Stimulated activated CD4-positive, alpha-beta T cell treated with anti-CD3 and anti-CD28 coated beads, Interleukin-2, amount 100 ng/mL, for 48 hours (primary cell): ENCODE data around the gene ANKS1B.

Source experiments
- DNase-seq, 2 donors: peaks; one replicate each; pipeline ENCODE4 v3.0.0-alpha.2; 2020

The ANKS1B gene

GRCh38 chr12:98738002-98738401 is 1246.7 kb downstream of the ANKS1B start:
- no peak for DNase-seq

DNA sequence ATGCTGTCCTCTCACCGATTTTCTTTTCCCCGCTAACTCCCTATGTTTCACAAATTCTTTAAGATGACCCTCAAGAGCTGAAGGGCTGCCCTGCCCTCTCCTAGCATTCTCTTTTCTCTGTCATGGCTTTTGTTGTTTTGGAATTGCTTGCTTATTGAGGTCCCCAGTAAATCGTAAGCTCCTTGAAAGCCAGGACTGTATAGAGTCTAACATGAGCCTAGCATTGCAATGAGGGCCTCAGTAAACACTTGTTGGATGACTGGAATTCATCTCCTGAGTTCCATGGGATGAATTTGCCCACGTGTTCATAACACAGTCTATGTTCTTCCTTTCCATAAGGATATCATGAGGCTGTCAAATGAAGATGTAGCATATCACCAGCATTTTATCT is 1247.4 kb downstream of the ANKS1B start:
- no peak for DNase-seq

GRCh38 chr12:98736352-98737321 is 1248.1 kb downstream of the ANKS1B start:
- DNase-seq = no peak

GRCh38 chr12:98735821-98736220 is 1248.9 kb downstream of the ANKS1B start:
- no peak for DNase-seq

- no peak for DNase-seq
Measured at GRCh38 chr12:98733667-98734350, 1250.9 kb downstream of the ANKS1B start.

DNA sequence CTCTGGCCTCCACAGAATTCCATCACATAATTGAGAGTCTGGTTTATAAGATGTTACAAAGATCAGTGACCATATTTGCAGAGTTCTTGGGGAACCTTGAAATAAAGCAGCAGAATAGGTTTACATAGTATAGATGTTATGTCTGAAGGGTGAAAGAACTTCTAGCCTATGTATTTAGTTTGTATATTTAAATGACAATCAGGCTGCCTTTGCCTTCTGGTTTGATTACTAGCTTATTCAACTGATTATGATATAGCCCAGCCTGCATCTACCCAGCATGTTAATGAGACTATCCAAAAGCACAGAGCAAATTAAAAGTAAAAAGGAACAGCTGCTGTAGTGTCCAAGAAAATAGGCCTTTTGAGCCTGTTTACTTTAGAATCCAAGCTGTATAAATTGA is 1254.3 kb downstream of the ANKS1B start:
- DNase-seq = no peak

- no peak for DNase-seq
Measured at GRCh38 chr12:98727196-98727595, 1257.5 kb downstream of the ANKS1B start.

GRCh38 chr12:98725476-98726247 is 1259.1 kb downstream of the ANKS1B start:
- DNase-seq = peak; percentile 30 to 58

- no peak for DNase-seq
Measured at GRCh38 chr12:98724384-98725155, 1260.2 kb downstream of the ANKS1B start.

DNA sequence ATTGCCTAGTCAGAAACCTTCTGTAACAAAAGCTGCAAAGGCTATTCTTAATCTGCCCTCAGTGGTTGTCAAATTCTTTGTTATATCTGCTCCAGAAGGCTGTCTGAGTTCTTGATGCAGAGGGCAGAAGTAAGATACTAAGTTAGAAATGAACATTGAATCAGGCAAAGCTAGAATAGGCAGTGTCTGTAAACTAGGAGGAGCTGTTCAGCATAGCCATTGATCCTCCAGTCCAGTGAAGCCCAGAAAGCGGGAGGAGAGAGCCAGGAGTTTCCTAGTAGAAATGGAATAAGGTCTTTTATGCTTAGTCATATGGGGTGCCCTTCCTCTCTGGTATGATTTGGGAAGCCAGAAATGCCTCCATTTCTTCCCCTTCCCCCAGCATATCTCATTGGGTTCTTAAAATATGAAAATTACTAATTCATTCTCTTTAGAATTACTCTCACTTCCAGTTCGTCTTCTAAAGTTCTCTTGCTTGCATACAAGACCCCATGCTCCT is 1263.5 kb downstream of the ANKS1B start:
- DNase-seq = no peak

GRCh38 chr12:98719515-98720504 is 1264.9 kb downstream of the ANKS1B start:
- no peak for DNase-seq

DNA sequence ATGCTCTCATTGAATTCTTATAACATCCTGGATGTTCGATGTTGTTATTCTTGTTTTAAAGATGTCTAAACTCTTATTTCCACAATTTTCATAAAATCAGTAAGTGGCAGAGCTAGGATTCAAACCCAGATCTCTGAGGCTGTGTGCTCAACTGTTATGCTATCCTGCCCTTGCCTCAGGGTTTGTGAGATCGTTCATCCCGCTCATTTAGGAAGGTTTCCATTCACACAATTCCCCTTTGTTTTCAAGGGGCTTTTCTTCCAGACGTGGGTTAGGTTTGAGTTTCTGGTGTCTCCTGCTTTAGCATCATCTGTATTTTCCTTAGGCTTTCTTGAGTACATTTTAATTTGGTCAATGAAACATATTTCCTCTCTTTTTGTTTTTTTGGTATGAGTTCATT is 1270.3 kb downstream of the ANKS1B start:
- DNase-seq = no peak

GRCh38 chr12:98709022-98709421 is 1275.7 kb downstream of the ANKS1B start:
- DNase-seq = no peak

GRCh38 chr12:98701166-98701565 is 1283.6 kb downstream of the ANKS1B start:
- no peak for DNase-seq

DNA sequence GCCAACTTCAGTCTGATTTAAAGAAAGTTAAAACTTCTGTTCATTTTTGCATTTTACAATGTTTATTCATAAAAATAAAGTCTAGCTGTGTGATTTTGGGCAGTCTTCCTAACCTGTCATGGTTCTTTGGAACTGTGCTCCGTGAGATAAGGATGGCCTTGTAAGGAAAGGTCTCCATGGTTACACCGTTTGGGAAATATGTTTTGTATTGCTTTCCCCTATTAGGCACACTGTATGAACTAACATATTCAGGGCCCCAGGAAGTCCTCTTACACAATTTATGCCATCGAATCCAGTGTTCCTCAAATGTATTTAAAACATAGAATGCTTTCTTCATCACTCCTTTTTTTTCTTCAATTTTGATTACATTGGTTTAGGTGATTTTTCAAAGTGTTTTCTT is 1285.2 kb downstream of the ANKS1B start:
- no peak for DNase-seq

DNA sequence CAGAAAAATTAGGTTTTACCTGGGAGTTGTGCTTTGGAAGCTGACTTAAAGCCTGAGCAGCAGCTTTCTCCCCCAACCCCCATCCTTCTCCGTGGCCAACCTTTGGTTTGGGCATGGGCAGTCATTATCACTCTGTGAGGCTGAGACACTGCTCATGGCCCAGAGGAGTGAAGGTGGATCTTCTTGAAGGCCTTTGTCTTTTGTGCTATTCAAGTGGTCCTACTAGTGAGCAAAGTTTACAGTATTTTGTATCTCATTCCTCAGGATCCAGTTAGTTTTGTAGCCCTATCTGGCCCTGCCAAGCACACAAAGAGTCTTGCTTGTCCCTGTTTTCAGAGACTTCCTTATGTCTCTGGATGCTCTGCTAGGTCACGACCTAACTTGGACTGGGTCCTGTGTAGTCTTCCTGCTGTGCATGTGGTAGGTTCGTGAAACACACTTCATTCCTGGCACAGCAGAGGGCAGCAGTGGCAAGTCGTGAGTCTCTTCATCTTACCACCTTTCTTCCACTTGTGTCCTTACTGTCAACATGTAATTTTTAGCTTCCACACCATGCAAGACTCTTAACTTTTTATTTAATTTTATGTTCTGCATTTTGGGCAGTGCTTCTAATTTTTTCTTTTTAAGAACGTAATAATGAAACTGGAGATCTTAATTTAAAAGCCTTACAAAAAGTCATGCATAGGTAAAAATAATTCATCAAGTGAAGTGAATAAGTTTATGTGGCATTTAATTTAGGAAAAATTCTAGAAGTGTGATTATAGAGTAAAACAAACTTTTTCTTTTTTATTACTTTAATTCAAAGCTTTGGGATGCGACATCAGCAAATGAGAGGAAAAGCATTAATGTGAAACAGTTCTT is 1285.9 kb downstream of the ANKS1B start:
- peak; percentile 34 to 36 for DNase-seq

DNA sequence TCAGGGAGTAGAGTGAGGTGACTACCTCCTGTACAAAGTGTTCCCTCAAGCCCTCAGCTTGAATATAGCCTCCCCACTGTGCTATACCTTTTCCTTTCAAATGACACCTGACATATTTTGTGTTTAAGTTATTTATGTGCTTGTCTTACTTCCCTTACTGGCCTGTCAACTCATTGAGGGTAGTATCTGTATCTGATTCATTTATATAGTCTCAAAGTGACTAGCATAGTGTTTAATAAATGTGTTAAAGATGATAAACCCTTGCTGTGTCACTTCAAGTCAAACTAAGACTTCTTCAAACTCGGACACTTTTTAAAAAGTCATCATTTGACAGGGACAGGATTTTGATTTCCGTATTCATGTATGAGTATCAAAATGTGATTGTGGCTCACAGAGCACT is 1287.5 kb downstream of the ANKS1B start:
- no peak for DNase-seq

- no peak for DNase-seq
Measured at GRCh38 chr12:98696036-98696646, 1288.6 kb downstream of the ANKS1B start.

- DNase-seq = no peak
Measured at GRCh38 chr12:98691351-98691750, 1293.4 kb downstream of the ANKS1B start.

DNA sequence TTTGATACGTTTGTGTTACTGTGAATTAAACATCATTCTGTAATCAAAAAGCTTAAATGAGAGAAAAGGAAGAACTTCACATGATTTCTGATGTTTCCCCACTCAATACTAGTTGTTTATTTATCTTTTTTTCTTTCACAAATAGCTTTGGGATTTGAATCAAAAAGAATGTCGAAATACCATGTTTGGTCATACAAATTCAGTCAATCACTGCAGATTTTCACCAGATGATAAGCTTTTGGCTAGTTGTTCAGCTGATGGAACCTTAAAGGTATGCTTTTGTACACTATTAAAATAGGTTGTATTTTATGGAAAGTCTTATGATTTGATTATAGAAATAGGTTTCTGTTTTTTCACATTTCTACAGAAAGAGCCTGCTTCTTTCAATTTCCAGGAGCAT is 1298.1 kb downstream of the ANKS1B start:
- no peak for DNase-seq
